Hematopoietic multipotent progenitor cell (in vitro differentiated cells): Measurements from ENCODE around the gene MEGF6. TPM values are rescaled to one million over a fixed set of nuclear protein-coding genes. Genes with fewer than 3 reads are reported as not detected.

Source experiments
- DNase-seq, 3 donors: peaks; one replicate each; pipeline ENCODE4 v3.0.0-alpha.2; 2011 to 2015; ENCODE audit warnings: low read depth in 2 of 3, low spot score in 2 of 3
- small RNA-seq: library from RNA; depleted of rRNA; stranded (forward); fragments of <200 nt; gene quantifications from one replicate; pipeline ENCODE3, GENCODE V24; 2012
- total RNA-seq: library from RNA; depleted of rRNA; stranded (reverse); fragments of >200 nt; gene quantifications from one replicate; pipeline ENCODE4 v1.2.3, GENCODE V29; 2012

MEGF6 gene
- total RNA-seq, 1 donor = 74.1 TPM

DNA sequence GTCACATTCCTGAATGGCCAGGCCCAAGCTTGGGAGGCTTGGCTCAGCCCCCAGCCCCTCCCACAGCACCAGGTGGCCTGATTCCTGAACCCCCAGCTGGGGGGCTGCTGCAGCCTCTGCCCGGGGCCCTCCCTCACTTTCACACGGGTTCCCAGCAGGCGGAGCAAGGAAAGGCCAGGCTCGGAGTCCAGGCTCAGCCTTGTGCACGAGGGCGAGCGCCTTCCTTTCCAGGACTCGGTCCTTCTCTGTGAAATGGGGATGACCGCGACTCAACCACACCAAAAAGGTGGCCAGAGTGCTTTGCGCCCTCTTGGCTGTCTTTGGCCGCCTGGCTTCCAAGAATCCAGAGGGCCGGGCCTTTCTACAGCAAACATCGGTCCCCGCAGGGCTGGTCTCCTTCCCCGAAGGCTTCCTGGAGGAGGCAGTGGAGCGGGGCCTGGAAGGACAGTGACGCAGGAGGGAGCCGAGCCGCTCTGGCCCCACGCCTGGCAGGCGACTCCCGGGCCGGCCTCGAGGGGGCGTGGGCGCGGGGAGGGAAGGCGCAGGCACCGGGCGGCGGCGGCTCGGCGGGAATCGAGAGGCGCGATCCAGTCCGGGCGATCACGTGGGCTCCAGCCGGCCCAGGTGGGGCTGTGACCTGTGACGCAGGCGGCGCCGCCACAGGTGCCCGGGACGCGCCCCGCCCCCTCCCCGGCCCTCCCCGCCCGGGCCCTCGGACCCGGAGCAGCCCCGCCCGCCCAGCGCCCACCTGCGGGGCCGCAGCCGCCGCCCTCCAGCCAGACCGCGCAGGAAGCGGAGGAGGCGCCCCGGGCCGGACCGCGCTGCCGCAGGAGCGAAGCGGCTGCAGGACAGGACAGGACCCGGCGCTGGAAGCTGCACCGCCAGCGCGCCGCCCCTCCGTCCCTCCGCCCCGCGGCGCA lies 157.2 kb downstream of the MEGF6 start, which contains the start of gene ARHGEF16:
Gene ARHGEF16 (plus strand): TSS at position 775 of the 920 bp plus-strand sequence. CDS start 8,420 bp downstream, outside the sequence.
- DNase-seq = peak; percentile 13 to 64 (median 44)

DNA sequence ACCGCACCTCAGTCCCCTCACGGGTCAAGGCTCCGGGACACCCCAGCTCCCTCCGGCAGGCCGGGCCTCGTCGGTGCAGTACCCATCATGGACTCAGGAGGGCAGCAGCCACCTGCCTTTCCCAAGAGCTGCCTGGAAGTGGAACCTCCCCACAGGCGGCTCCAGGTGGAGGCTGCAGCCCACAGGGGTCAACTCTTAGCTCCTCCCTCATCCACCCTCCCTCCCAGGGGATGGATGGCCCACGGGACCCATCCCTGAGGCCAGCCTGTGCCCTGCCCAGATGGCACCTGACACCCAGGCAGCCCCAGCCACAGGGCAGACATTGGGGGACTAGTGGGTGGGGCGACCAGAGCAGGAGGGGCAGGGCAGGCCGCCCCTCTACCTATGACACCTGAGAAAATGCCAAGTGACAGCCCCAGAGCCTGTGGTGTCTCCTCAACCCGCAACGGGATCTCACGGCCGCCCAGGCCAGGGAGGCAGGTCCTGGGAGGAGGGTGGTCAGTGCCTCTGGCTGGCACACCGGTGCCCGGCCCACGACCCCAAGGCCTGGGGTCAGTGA lies 158.0 kb downstream of the MEGF6 start:
- peak; percentile 43 to 77 (median 62) for DNase-seq

DNA sequence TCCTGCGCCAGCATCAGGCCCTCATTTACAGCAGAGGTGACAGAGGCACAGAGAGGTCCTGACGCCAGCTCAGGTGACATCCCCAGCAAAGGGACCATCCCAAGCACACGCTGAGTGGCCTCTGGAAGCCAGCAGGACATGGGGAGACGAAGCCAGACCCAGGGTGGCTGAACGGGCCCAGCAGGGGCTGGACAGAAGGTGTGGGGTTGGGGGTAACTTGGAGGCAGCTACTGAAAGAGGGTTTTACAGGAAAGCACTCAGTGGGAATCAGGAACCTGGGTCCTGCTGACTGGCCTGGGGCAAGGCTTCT lies 158.5 kb downstream of the MEGF6 start:
- no peak for DNase-seq

DNA sequence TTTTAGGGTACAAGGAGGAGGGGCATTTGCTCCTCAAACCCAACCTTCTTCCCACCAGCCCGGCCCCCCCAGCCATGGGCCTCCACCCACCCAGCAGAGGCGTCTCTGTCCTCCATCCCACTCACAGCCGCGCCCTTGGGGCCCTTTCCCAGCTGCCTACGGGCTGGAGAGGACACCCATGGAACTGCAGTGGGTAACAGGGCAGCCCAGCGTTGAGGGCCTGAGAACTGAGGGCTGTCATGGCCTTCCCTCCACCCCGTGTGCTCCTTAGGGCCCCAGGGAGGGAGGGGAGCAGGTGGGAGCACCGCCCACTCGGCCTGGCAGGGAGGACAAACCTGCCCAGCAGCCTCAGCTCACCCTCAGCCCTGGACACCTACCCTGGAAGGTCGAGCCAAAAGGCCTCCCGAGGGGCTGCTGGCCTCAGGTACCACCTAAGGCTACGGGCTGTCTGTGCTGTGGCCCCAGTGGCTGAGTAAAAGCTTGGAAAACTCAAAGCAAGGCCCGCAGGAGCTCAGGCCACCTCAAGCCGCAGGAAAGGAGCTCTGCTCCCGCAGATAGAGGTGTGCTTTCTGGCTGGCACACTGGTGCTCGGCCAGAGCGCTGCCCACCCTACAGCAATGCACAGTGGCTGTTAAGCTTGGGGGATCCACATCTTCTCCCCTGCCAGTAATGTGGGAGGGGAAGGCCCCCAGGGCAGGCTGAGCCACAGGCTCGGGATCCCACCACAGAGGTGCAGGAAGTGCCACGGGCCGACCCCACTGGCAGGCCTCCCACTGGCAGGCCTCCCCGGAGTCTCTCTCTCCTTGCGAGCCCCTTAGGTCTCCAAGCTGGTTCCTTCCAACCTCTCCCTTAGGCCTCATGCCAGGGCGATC lies 159.1 kb downstream of the MEGF6 start:
- DNase-seq = no peak

DNA sequence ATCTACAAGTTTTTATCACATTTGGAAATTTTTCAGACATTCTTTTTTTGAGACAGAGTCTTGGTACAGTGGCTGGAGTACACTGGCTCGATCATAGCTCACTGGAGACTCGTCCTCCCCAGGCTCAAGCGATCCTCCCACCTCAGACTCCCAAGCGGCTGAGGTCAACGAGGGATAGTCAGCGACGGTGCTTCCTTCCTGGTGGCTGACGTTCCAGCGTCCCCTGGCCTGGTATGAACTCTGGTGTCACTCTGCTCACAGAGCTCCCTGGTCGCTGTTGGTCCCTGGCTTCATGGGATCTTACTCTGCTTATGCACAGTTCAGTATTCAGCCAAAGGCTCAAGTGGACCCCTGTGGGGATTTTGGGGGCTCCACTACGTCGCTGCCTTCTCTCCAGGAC lies 160.3 kb downstream of the MEGF6 start:
- no peak for DNase-seq

DNA sequence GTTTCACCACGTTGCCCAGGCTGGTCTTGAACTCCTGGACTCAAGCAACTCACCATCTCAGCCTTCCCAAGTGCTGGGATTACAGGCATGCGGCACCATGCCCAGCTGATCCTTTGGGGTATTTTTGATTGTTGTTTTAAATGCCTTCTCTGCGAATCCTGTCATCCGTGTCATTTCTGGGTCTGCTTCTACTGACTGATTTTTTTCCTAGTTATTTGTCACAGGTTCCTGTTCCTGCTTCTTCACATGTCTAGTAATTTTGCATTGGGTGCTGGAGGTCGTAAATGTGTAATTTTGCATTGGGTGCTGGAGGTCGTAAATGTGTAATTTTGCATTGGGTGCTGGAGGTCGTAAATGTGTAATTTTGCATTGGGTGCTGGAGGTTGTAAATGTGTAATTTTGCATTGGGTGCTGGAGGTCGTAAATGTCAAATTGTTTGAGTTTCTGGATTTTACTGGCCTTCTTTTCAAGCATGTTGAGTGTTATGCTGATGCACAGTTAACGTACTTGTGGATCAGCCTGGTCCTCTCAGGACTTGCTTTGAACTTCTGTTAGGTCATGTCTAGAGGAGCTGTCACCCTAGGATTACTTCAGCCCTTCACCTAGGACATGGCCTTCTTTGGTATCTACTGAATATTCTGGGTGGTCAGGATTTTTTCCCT lies 161.0 kb downstream of the MEGF6 start:
- no peak for DNase-seq

DNA sequence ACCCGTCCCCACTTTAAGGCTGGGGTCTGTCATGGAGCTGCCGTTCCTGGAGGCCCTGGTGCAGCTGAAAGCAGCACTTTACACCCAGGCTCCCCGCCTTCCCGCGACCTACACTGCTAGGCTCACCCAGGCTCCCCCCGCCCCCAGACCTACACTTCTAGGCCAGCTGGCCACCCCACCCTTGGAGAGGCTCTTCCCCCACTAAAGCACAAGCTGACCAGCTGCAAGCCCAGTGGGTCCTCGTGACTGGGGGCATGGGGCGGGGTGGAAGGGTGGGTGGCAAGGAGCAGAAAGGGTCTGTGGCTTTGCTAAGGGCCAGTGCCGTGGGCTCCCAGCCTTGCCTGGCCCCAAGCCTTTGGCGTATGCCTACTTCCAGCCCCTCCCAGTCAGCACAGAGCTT lies 166.6 kb downstream of the MEGF6 start:
- no peak for DNase-seq

DNA sequence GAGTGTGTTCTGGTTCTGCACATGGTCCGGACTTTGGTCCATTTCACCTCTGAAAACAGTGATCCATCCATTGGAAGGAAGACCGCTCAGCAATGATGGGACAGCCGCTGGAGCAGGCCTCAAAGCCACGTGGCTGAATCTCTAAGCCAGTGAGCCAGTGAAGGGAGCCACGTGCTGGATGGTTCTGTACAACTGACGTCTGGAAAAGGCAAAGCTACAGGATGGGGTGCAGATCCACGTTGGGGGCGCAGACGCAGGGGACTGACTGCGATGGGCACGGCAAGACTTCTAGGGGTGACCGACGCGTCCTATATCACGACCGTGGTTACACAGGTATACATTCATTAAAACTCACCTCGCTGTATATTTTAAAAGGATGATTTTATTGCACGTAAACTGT lies 167.0 kb downstream of the MEGF6 start:
- no peak for DNase-seq

DNA sequence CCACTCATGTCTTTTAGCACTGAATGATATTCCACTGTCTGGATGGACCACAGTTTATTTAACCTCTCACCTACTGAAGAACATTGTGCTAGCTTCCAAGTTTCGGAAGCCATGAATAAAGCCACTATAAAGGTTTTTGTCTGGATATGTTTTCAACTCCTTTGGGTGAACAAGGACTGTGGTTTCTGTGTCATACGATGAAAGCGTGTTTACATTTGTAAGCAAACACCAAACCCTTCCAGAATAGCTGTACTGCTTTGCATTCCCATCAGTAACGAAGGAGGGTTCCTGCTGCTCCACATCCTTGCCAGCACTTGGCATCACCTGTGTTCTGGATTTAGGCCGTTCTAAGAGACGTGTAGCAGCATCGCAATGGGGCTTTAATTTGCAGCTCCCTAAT lies 167.5 kb downstream of the MEGF6 start:
- no peak for DNase-seq

DNA sequence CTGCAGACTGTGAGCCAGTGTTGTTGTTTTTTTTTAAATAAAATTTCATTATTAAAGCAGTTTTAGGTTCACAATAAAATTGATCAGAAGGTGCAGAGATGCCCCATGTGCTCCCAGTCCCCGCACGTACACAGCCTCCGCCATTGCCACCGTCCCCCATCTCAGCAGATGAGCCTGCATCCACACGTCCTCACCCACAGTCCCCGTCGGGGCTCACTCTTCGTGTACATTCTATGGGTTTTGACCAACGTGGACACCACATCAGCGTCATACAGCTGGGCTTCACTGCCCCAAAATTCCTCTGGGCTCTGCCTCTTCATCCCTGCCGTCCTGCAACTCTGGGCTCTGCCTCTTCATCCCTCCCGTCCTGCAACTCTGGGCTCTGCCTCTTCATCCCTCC lies 168.4 kb downstream of the MEGF6 start:
- no peak for DNase-seq

DNA sequence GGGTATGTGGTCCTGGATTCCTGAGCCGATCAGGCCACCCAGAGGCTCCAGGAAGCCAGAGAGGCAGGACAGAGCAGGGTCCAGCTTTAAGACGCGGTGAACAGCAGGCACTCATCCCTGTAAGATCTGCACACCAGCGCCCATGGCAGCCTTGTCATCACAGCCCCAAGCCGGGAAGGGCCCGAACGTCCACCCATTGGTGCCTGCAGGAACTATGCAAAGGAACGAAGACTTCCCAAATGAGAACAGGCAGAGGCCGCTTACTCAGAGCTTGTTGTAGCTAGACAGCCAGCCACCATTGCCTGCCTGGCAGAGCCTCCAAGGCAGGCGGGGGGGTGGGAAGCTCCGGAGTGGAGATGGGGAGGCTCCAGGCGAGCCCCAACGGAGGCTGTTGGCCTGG lies 169.0 kb downstream of the MEGF6 start:
- DNase-seq = no peak

DNA sequence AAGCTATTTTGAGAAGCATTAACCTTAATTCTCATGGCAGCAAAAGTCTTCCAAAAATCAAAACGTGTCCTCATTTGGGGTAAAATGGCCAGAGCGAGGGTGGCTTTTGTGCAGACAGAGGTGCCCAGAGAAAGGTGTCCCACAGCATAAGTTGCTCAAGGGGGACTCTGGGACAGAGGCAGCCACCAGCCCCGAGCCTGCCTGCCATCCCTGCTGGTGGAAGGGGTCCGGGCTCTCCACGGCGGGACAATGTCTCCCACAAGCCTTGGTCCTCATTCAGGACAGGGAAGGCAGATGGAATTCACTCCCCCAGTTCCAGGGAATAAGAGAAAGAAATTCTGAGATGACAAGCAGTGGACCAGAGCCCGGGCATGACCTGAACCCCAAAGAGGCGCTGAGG lies 169.4 kb downstream of the MEGF6 start:
- no peak for DNase-seq

DNA sequence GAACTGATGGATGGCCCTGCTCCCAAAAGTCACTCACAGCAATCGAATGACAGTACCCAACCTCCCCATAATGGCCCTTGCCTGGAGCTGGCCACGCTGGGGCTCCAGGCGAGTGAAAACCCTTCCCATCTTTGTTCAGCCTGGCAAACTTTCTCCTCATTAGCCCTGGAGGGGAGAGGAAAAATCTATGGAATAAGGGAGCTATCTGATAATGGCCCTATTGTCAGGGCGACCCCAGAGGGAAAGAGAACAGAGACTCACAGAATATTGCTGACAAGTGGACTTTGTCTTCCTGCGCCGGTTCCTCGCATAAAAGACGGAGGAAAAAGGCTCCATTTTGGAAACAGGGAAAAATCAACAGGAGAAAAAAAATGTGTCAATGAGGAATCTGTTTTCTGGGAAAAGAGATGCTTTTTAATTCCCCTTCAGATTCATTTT lies 169.9 kb downstream of the MEGF6 start:
- DNase-seq = no peak

DNA sequence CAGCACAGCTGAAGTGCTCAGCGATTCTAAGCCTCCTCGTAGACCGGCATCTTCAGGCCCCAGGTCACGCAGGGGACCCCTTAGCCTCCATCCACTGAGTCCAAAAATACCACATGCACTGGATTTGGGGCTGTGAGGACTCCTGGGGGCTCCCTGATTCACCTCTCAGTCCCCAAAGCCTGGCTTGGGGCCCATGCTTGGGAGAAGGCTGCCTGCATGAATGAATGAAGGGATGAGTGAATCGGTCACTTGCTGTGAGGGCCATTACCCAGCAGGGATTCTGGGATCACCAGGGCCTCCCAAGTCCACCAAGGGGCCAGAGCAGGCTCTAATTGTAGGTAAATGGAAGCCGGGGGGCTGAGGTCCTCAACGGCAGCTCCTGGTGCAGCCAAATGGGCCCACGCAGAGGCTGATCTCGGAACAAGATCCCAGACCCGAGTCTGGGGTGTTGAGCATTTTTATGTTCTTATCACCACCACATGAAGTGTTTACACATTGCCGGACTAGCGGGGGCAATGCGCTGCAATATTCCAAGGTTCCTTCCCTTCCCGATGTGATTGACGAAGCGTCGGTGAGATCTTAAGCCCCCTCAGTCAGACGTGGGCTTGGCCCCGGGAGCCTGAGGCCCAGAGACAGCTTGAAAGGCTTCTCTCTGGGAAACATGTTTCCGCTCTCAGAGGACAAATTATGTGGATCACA lies 170.4 kb downstream of the MEGF6 start:
- no peak for DNase-seq

DNA sequence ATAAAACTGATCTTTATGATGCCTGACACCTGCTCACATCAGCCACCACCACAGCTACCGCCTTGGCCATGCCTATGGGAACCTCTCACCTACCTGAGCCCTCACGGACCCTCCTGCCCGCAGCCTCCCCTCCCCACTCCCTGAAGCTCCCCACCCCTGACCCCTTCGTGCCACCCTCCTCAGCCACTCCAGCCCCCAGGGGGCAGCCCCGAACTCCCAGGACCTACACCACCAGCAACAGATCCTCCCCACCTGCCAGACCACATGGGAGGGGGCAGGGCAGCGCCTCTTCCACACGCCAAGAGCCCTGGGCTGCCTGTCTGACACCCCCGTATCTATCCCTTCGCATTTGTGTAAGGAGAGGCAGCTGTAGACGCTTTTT lies 171.0 kb downstream of the MEGF6 start:
- DNase-seq = no peak

Small RNAs within 50 kb of the gene (small RNA-seq; reads per million reads assigned to genes)
- gene MIR551A = 0.54 reads per million

Other genes starting within 250 kb of the MEGF6 start
- gene ARHGEF16, start 156.8 kb downstream of the MEGF6 start, total RNA-seq = 0.27 TPM
- gene TPRG1L, start 13.5 kb upstream of the MEGF6 start, total RNA-seq = 18.9 TPM
- 28.0 TPM for gene WRAP73, start 38.6 kb upstream of the MEGF6 start, total RNA-seq
- under 0.01 TPM for gene TP73, start 41.0 kb upstream of the MEGF6 start, total RNA-seq
- gene CCDC27, start 140.9 kb upstream of the MEGF6 start, total RNA-seq = not detected
- 15.6 TPM for gene SMIM1, start 161.2 kb upstream of the MEGF6 start, total RNA-seq
- gene LRRC47, start 185.0 kb upstream of the MEGF6 start, total RNA-seq = 27.7 TPM
- gene CEP104, start 245.7 kb upstream of the MEGF6 start, total RNA-seq = 15.3 TPM
- gene DFFB, start 246.0 kb upstream of the MEGF6 start, total RNA-seq = 15.6 TPM